Activated T-cell treated with anti-CD3 and anti-CD28 coated beads for 4 hours (primary cell): ENCODE data around the gene CENPH.
"Not testable (repeated sequence)": the region's sequence is repeated elsewhere in the genome, so short reads cannot be mapped to it uniquely, and the experiment has no call there.

Experiments used
- DNase-seq: peaks from one replicate; pipeline ENCODE4 v3.0.0-alpha.2; 2020

Gene CENPH

DNA sequence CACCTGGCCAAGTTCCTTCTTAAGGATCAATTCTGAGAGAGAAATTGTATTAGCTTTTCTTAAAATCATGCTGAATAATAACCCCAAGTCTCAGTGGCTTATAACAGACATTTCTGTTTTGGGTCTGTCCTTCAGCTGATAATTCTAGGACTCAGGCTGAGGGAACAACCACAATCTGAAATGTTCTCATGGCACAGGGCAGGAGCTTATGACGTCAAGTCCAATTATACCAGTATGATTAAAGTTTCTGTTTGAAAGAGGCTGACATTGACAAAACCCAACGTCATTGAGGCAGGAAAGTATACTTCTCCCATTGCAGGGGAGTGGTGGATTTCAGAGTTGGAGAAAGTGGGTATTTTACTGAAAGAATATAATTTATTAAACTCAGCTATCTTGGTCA is 21.8 kb downstream of the CENPH start:
- no peak for DNase-seq

DNA sequence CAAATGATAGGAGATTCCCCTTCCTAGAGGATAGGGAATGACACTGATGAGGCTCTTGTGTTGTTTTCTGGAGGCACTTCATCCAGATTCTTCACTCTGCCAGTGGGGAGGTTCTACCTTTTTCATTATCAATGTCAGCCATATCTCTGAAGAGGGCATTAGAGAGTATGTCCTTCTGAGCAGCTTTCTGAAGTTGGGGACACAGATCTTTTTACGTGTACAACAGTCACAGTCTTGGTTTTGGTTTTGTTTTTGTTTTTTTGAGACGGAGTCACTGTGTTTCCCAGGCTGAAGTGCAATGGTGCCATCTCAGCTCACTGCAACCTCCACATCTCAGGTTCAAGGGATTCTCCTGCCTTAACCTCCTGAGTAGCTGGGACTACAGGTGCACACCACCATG is 22.6 kb downstream of the CENPH start:
- no peak for DNase-seq

DNA sequence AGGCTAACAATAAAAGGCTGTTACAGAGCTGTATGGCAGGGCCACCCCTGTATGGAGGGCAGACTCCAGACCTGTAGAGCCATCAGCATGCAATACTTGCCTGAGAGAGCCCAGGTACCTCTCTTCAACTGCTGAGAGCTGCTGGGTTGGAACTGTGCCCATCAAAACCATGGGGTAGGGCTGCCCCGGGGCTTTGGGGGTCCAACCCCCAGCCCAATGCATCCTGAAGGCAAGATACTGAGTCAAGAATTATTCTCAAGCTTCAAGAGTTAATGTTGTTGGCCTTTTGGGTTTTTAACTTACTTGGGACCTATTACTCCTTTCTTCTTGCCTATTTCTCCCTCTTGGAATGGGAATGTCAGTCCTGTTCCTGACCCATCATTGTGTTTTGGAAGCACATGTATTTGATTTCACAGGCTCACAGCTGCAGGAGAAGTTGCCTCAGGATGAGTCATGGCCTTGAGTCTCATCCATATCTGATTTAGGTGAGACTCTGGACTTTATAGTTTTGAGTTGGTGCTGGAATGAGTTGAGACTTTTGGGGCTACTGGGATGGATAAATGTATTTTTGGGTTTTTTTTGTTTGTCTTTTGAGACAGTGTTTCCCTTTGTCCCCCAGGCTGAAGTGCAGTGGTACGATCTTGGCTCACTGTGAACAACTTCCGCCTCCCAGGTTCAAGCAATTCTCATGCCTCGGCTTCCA is 24.3 kb downstream of the CENPH start:
- DNase-seq = no peak

DNA sequence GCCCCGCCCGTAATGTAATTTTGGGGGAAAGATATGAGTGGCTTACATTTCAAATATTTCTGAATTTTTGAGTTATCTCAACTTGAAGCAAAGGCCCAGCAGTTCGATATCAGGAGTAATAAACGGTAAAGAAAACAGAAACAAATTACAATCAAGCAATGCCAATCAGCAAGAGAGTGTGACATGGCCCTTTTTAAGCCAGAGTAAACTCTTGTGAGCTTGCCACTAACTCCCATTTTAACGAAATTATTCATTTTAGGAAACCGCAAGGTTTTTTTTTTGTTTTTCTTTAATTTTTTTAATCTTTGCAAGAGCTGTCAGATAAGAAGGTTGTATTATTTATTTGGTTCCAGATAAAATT is 27.7 kb downstream of the CENPH start:
- DNase-seq = no peak

DNA sequence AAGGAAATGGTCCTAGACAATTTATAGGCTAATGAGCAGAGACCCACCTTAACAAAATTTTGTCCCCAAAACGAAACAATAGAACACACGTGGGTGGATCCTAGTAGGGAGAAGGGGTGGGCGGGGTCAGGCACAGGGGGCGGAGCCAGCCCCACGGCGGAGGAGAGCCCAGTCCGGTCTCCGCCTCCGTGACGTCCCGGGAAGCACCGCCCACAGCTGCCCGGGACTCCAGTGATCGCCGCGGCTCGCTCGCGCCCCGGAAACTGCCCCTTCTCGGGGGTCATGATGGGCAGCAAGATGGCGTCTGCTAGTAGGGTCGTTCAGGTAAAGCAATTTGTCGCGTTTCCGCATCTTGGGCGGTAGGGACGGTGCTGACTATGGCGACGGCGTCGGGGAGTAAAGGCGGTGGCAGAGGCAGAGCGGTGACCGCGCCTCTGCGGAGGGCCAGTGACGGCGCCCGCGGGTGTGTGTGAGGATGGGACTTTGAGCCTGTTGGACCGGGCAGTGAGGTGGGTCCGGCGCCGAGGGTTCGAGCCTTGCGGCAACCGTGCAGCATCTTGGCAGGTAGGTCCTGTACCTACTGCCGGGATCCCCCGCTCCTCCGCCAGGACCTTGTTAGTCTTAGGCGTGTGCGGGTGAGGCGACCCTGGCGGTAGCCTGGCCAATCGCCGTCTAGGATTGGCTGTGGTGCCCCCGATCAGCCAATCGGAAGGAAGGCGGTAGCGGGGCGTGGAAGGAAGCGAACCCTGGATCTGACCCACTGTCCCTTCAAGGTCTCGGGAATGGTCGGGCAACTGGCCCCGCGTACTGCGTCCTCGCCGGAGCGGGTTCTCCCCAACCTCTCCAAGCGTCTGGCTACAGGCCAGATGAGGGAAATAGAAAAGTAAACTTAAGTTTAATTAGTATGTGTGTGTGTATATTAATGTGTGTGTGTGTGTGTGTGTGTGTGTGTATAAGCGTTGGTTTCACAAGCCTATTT is 28.5 kb downstream of the CENPH start:
- DNase-seq = peak; percentile 93

DNA sequence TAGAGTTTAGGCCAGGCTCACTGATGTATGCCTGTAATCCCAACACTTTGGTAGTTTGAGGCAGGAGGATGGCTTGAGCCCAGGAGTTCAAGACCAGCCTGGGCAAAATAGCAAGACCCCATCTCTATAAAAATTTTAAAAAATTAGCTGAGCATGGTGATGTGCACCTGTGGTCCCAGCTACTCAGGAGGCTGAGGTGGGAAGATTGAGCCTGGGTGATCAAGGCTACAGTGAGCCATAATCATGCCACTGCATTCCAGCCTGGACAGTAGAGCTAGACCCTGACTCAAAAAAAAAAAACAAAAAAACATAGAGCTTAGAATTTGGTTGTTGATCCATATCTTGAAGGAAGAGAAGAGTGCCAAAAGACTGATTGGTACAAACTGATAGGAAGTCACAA is 30.6 kb downstream of the CENPH start:
- no peak for DNase-seq

DNA sequence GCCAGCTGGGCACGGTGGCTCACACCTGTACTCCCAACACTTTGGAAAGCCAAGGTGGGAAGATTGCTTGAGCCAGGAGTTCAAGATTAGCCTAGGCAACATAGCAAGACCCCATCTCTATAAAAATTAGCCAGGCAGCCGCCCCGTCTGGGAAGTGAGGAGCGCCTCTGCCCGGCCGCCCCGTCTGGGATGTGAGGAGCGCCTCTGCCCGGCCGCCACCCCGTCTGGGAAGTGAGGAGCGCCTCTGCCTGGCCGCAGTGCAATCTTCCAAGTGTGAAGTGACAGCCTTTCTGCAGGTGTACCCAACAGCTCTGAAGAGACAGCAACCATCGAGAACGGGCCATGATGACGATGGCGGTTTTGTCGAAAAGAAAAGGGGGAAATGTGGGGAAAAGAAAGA is 31.0 kb downstream of the CENPH start:
- not testable (repeated sequence) for DNase-seq

DNA sequence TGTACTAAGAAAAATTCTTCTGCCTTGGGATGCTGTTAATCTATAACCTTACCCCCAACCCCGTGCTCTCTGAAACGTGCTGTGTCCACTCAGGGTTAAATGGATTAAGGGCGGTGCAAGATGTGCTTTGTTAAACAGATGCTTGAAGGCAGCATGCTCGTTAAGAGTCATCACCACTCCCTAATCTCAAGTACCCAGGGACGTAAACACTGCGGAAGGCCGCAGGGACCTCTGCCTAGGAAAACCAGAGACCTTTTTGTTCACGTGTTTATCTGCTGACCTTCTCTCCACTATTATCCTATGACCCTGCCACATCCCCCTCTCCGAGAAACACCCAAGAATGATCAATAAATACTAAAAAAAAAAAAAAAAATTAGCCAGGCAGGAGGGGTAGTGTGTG is 31.4 kb downstream of the CENPH start:
- DNase-seq = not testable (repeated sequence)

DNA sequence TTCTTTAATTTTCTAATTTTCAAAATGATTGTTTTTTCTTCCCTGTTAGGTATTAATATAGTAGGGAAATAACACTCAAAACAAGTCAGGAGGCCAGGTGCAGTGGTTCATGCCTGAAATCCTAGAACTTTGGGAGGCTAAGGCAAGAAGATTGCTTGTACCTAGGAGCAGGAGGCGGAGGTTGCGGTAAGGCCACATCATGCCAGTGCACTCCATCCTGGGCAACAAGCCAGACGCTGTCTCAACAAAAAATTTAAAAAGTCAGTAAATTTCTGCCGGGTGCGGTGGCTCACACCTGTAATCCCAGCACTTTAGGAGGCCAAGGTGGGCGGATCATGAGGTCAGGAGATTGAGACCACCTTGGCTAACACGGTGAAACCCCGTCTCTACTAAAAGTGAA is 35.1 kb downstream of the CENPH start:
- no peak for DNase-seq

DNA sequence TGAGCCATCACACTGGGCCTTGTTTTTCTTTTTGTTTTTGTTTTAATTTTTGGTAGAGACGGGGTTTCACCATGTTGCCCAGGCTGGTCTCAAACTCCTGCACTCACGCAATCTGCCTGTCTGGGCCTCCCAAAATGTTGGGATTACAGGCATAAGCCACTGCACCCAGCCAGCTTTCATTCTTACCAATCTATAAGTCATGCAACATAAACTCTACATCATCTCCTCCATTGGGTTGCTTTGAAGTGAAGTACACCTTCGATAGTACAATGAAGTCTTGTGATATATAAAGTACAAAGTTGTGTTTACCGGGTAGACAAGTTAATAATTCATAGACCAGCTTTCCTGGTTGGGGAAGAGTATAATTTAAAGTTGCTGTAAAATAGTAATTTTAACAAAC is 36.5 kb downstream of the CENPH start:
- DNase-seq = no peak

DNA sequence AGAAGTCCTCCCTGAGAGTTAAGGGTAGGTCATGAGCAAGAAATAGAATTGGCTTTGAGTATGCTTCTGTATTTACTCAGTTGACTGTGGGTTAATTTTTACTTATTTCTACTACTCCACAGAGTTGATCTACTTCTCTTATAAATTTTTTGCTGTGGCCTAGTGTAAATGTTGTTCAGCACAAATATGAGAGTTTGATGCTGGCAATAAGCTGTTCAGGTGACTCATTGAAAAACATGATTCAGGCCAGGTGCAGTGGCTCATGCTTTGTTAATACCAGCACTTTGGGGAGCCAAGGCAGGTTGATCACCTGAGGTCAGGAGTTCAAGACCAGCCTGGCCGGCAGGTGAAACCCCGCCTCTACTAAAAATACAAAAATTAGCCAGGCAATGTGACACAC is 40.8 kb downstream of the CENPH start:
- no peak for DNase-seq

DNA sequence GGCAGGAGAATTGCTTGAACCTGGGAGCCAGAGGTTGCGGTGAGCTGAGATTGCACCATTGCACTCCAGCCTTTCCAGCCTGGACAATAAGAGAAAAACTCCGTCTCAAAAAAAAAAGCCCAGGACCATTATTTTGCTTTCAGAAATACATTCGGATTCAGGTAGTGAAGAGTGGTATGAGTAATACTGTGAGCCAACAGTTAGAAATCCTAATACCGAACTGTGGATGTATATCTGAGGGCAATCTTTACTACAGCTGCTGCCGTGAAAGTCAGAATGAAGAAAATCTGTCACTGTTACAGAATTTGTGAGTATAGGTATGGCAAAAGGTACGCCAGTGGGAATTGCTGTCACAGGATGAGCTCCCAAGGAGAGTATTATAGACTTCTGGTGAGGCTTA is 41.9 kb downstream of the CENPH start:
- DNase-seq = no peak

DNA sequence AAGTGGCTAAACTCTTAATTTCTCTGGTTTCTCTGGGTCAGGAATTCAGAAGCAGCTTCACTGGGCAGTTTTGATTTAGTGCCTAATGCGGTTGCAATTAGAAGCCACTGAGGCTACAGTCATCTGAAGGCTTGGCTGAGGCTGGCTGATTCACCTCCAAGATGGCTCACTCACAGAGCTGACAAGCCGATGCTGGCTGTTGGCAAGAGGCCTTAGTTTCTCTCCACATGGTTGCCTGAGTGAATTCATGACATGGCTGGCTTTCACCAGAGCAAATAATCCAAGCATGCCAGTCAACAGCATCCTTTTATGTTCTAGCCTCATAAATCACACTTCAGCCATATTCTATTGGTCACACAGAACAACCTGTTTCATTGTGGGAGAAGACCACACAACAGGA is 42.5 kb downstream of the CENPH start:
- no peak for DNase-seq

DNA sequence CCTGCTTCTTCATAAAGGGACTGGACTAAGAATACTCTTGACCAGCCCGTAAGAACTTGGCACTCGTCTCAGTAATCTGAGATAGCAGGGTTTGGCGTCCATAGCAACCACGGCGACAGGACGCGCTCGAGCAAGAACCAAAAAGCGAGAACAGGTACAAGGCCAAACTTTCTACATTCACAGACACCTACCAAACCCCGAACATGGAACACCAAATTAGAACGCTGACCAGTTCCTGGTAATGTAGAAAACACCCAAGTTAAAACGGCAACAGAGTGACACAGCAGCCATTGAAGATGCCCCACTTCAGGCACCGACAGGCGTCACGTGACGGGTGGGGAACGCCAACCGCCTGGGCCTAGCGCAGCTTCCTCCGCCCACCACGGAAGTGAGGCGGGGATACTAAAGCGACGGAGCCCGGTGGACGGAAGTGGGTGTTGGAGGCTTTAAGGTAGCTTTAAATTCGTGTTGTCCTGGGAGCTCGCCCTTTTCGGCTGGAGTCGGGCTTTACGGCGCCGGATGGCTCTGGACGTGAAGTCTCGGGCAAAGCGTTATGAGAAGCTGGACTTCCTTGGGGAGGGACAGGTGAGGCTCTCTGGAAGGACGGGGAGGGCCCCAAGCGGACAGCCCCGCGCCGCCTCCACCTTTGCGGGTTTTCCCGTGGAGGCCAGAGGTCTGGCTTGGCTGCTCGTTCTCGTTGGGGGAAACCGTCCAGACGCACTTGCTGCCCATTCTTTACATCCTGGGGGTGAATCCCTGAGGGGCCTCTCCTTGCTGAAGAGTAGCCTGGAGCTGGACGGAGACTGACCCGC is 45.3 kb downstream of the CENPH start, which contains the start of gene CDK7:
CDK7 (plus strand) TSS at position 430 of the 812 bp plus-strand sequence; CDS start at position 520, 90 bp downstream.
- DNase-seq = peak; percentile 86

DNA sequence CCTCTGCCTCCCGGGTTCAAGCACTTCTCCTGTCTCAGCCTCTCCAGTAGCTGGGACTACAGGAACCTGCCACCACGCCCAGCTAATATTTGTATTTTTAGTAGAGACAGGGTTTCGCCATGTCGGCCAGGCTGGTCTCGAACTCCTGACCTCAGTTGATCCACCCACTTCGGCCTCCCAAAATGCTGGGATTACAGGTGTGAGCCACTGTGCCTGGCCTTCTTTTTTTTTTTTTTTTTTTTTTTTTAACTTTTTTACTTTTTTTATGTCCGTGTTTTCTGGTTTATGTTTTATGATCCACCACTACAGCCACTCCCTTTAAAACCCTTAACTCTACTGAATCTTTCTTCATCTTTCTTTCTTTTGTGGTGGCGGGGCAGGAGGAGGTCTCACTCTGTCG is 47.4 kb downstream of the CENPH start:
- DNase-seq = not testable (repeated sequence)

DNA sequence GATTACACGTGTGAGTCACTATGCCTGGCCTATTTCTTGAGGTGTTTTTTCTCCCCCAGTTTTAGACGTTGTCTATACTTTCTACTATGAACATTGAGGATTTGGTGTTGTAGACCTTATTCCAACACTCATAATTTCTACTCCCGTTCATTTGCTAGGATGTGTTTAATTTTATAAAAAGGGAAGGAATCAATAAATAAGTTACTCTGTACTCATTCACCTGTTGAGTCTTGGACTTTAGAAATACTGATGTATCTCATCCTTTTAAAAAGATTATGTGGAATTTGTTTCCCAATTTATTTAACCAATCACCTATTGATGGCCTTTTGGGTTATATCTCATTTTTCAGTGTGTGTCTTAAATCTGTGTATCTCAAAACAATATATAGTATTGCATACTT is 48.5 kb downstream of the CENPH start:
- no peak for DNase-seq

DNA sequence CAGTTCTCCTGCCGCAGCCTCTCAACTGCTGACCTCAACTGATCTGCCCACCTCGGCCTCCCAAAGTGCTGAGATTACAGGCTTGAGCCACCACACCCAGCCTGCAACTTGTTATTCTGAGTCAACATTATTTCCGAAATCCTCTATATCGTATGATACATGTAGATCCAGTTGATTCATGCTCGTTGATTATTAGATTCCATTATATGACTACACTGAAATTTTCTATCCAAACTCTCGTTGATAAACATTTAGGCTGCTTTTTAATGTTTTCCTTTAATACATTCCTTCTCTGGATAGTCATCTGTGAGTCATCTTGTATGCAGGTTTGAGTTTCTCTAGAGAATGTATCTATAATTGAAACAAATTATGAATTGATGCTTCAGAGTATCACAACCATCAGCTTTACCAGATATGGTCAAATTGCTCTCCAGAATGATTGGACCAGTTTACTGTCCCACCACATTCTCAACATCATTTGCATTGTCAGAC is 49.4 kb downstream of the CENPH start:
- no peak for DNase-seq

DNA sequence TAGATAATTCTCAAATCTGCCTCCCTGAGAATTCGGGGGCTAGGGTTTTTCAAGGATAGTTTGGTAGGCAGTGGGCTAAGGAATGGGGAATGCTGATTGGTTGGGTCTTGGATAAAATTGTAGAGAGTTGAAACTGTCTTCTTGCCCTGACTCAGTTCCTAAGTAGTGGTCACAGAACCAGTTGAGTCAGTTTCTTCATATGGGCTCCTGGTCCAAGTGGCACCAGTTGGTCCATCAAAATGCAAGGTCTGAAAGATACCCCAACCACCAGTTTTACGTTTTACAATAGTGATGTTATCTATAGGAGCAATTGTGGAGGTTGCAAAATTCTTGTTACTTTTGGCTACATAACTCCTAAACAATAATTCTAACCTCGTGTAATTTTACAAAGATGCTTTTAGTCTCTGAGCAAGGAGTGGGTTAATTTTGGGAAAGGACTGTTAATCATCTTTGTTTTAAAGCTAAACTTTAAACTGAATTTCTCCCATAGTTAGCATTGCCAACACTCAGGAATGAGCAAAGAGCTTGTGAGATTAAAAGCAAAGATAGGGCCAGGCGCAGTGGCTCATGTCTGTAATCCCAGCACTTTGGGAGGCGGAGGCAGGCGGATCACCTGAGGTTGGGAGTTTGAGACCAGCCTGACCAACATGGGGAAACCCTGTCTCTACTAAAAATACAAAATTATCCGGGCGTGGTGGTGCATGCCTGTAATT is 53.0 kb downstream of the CENPH start:
- no peak for DNase-seq

DNA sequence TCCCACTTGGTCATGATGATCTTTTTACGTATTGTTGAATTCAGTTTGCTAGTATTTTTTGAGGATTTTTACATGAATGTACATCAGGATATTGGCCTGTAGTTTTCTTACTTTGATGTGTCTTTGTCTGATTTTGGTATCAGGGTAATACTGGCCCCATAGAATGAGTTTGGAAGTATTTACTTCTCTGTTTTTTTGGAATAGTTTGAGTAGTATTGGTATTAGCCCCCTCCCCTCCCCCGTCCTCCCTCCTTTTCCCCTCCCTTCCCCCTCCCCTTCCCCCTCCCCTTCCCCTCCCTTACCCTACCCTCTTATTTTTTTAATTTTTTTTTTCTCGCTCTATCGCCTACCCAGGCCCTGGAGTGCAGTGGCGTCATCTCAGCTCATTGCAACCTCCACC is 55.6 kb downstream of the CENPH start:
- DNase-seq = no peak

DNA sequence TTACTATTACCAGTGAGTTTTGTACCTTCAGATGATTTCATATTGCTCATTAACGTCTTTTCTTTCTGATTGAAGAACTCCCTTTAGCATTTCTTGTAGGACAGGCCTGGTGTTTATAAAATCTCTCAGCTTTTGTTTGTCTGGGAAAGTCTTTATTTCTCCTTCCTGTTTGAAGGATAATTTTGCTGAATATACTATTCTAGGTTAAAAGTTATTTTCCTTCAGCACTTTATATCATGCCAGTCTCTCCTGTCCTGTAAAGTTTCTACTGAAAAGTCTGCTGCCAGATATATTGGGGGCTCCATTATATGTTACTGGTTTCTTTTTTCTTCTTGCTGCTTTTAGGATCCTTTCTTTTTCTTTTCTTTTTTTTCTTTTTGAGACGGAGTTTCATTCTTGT is 58.6 kb downstream of the CENPH start:
- DNase-seq = no peak

DNA sequence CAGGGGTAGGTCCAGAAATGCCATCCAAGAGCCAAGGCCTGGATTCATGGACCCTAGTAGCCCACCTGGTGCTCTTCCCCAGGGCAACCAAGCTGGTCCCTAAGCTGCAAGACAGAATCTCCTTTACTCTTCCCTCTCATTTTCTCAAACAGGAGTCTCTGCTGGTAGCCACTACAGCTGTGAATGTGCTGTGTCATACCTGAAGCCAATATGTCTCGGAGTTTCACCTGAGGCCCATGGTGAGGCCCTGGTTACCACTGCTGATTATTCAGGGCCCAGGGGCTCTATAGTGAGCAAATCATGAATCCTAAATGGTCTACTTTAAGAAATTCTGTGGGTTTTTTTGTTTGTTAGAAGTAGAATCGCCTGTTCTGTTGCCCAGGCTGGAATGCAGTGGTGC is 61.2 kb downstream of the CENPH start:
- DNase-seq = no peak

DNA sequence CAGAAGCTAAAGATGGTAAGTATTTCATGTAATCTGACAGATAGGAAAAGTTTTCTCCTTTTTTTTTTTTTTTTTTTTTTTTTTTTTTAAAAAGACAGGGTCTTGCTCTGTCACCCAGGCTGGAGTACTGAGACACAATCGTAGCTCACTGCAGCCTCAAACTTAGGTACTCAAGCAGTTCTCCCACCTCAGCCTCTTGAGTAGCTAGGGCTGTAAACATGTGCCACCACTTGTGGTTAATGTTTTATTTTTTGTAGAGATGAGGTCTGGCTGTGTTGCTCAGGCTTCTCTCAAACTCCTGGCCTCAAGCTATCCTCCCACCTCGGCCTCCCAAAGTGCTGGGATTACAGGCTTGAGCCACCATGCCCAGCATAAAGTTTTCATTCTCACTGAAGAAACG is 63.1 kb downstream of the CENPH start:
- DNase-seq = no peak
